ENCODE data around the gene TBC1D12.

DNA sequence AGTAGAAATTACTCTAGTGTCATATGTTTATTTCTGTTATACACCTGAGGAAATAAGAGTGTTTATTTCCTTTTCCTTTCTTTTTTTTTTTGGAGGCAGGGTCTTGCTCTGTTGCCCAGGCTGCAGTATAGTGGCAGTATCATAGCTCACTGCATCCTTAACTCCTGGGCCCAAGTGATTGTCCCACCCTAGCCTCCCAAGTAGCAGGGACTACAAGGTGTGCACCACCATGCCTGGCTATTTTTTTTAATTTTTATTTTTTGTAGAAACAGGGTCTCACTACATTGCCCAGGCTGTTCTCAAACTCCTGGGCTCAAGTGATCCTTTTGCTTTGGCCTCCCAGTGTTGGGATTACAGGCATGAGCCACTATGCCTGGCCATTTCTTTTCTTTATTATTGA lies 37.8 kb downstream of the TBC1D12 start:
- no peak for TF ChIP-seq POLR2A (IDR thresholded peaks at IDR 0.05)
- TF ChIP-seq, protein P1, sequence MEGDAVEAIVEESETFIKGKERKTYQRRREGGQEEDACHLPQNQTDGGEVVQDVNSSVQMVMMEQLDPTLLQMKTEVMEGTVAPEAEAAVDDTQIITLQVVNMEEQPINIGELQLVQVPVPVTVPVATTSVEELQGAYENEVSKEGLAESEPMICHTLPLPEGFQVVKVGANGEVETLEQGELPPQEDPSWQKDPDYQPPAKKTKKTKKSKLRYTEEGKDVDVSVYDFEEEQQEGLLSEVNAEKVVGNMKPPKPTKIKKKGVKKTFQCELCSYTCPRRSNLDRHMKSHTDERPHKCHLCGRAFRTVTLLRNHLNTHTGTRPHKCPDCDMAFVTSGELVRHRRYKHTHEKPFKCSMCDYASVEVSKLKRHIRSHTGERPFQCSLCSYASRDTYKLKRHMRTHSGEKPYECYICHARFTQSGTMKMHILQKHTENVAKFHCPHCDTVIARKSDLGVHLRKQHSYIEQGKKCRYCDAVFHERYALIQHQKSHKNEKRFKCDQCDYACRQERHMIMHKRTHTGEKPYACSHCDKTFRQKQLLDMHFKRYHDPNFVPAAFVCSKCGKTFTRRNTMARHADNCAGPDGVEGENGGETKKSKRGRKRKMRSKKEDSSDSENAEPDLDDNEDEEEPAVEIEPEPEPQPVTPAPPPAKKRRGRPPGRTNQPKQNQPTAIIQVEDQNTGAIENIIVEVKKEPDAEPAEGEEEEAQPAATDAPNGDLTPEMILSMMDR (IDR thresholded peaks at IDR 0.05), result no peak

Measured in suprapubic skin (tissue), 3 donors.